B cell (primary cell): Measurements from ENCODE around the gene GPLD1. TPM values are rescaled to one million over a fixed set of nuclear protein-coding genes. Genes with fewer than 3 reads are reported as not detected.

Source experiments
- ATAC-seq: fragments of 200-7000 bp; cut with Tn5 transposase; one replicate; pipeline ENCODE4 v1.10.0; 2021; ENCODE audit warnings: low read depth, mild to moderate bottlenecking, moderate number of reproducible peaks, moderate library complexity
- CTCF ChIA-PET: fragments of 350-600 bp; sonication (Branson Sonifier 250); formaldehyde crosslinking; loops from one replicate; lab custom pipeline; 2021; ENCODE audit warnings: antibody characterized with exemption, inconsistent platforms; lab: Charles Lee
- POLR2A ChIA-PET: fragments of 350-600 bp; sonication (Branson Sonifier 250); formaldehyde crosslinking; loops from one replicate; lab custom pipeline; 2021; ENCODE audit warnings: antibody characterized with exemption; lab: Charles Lee
- DNase-seq: peaks from one replicate; pipeline ENCODE4 v3.0.0; 2013
- H2AFZ ChIP-seq: 2 replicates; pipeline ENCODE4 v1.6.1; 2012; ENCODE audit warnings: mild to moderate bottlenecking, low read depth, low read length; ENCODE audit not compliant: insufficient read depth, poor library complexity, severe bottlenecking
- H3K27ac ChIP-seq, 2 donors: 1 replicate in 1 of 2; 2 replicates in 1 of 2; pipeline ENCODE4 v1.5.1; 2012 to 2013; ENCODE audit warnings: low read length in 2 of 2, mild to moderate bottlenecking in 2 of 2, moderate library complexity in 1 of 2
- H3K27me3 ChIP-seq, 4 experiments: fragments of 200-600 bp in 1 of 4; sonication (generic) in 1 of 4; replicated peaks in 1 of 4; 1 replicate in 2 of 4; 2 replicates in 2 of 4; pipeline versions ENCODE4 v1.6.1 to v1.7.0; 2013 to 2016; ENCODE audit warnings: low read length in 3 of 4, mild to moderate bottlenecking in 2 of 4, mixed read lengths in 1 of 4, moderate library complexity in 1 of 4; ENCODE audit not compliant: insufficient read depth in 4 of 4, control insufficient read depth in 3 of 4; ENCODE audit errors: control extremely low read depth in 1 of 4
- H3K36me3 ChIP-seq, 2 experiments: replicated peaks in 1 of 2; 1 replicate in 1 of 2; 2 replicates in 1 of 2; pipeline versions ENCODE4 v1.6.1 to v1.7.1; 2013; ENCODE audit warnings: low read length in 1 of 2; ENCODE audit not compliant: insufficient read depth in 2 of 2, control insufficient read depth in 1 of 2; ENCODE audit errors: control extremely low read depth in 1 of 2, extremely low read depth in 1 of 2
- H3K4me1 ChIP-seq, 2 donors: fragments of 200-600 bp in 1 of 2; sonication (generic) in 1 of 2; 1 replicate in 1 of 2; 2 replicates in 1 of 2; pipeline versions ENCODE4 v1.5.1 to v1.6.1; 2013 to 2017; ENCODE audit warnings: low read length in 2 of 2; ENCODE audit not compliant: control insufficient read depth in 2 of 2, insufficient read depth in 2 of 2
- H3K4me2 ChIP-seq: replicated peaks from 2 replicates; pipeline ENCODE3; 2012; ENCODE audit warnings: mild to moderate bottlenecking, low read depth, low read length; ENCODE audit not compliant: poor library complexity, severe bottlenecking
- H3K4me3 ChIP-seq, 5 experiments: fragments of 200-600 bp in 1 of 5; sonication (generic) in 1 of 5; 1 replicate in 3 of 5; 2 replicates in 2 of 5; pipeline versions ENCODE4 v1.5.1 to v1.7.0; 2011 to 2016; ENCODE audit warnings: low read length in 4 of 5, mild to moderate bottlenecking in 4 of 5, low read depth in 2 of 5, control low read depth in 1 of 5, moderate library complexity in 1 of 5; ENCODE audit not compliant: insufficient read depth in 1 of 5; ENCODE audit errors: control extremely low read depth in 1 of 5, extremely low read depth in 1 of 5
- H3K79me2 ChIP-seq: fragments of 200-600 bp; sonication (generic); one replicate; pipeline ENCODE4 v1.6.0; 2016; ENCODE audit warnings: low read length; ENCODE audit not compliant: control insufficient read depth, insufficient read depth
- H3K9ac ChIP-seq: fragments of 200-600 bp; sonication (generic); 2 replicates; pipeline ENCODE4 v1.6.1; 2017; ENCODE audit warnings: mild to moderate bottlenecking, low read length, moderate library complexity
- H3K9me3 ChIP-seq, 3 donors: one replicate each; pipeline versions ENCODE4 v1.6.1 to v1.7.1; 2013; ENCODE audit warnings: low read length in 2 of 3; ENCODE audit not compliant: control insufficient read depth in 2 of 3, insufficient read depth in 1 of 3; ENCODE audit errors: control extremely low read depth in 1 of 3
- H4K20me1 ChIP-seq: 2 replicates; pipeline ENCODE4 v1.6.0; 2012; ENCODE audit warnings: mild to moderate bottlenecking, low read length; ENCODE audit not compliant: insufficient read depth, control insufficient read depth, poor library complexity, severe bottlenecking
- H3K27ac Mint-ChIP-seq: one replicate; pipeline ENCODE4 v1.8.0; 2021; ENCODE audit warnings: mixed read lengths
- H3K27me3 Mint-ChIP-seq: one replicate; pipeline ENCODE4 v1.8.0; 2021; ENCODE audit warnings: mixed read lengths
- H3K4me1 Mint-ChIP-seq: one replicate; pipeline ENCODE4 v1.8.0; 2021; ENCODE audit warnings: mixed read lengths
- H3K4me3 Mint-ChIP-seq: one replicate; pipeline ENCODE4 v1.8.0; 2021; ENCODE audit warnings: mixed read lengths
- H3K9me3 Mint-ChIP-seq: one replicate; pipeline ENCODE4 v1.8.0; 2022; ENCODE audit warnings: mixed read lengths; ENCODE audit not compliant: insufficient read depth
- CTCF ChIP-seq: fragments of 200-600 bp; IDR thresholded peaks from one replicate; pipeline ENCODE4 v1.8.0; 2022; ENCODE audit warnings: antibody characterized with exemption, mild to moderate bottlenecking
- EZH2 ChIP-seq: IDR thresholded peaks from 2 replicates; pipeline ENCODE4 v1.6.1; 2012; ENCODE audit warnings: borderline replicate concordance, low read depth, mild to moderate bottlenecking, moderate library complexity, low read length; ENCODE audit not compliant: insufficient read depth, poor library complexity, severe bottlenecking
- WGBS: methylation state at CpG from one replicate; pipeline ENCODE4 v1.1.5; 2013; ENCODE audit warnings: missing lambda C conversion rate; ENCODE audit not compliant: insufficient coverage; 5-methylcytosine and 5-hydroxymethylcytosine counted together
- intact Hi-C: fragments of 100-400 bp; cut with micrococcal nuclease; formaldehyde crosslinking; loops from one replicate; pipeline ENCODE4 v1.10.0; 2022
- polyA minus RNA-seq: library from RNA; depleted of rRNA, polyadenylated mRNA; stranded (reverse); fragments of >200 nt; gene quantifications from 2 replicates; pipeline ENCODE4 v1.2.3, GENCODE V29; 2012
- polyA plus RNA-seq: library from polyadenylated mRNA; depleted of rRNA; stranded (reverse); fragments of >200 nt; gene quantifications from 2 replicates; pipeline ENCODE4 v1.2.3, GENCODE V29; 2012
- total RNA-seq, 2 donors: library from RNA; stranded (reverse); fragments of 120-200 nt in 1 of 2; gene quantifications; 1 replicate in 1 of 2; 2 replicates in 1 of 2; pipeline versions ENCODE4 v1.2.3 to v1.2.4, GENCODE V29; 2013 to 2022

The GPLD1 gene
- 6.2 and 7.0 TPM in 2 replicates for total RNA-seq
- 2.3 TPM for total RNA-seq (2013)
- polyA plus RNA-seq, result 1.6 and 1.9 TPM in 2 replicates
- 1.9 and 2.1 TPM in 2 replicates for polyA minus RNA-seq

GRCh38 chr6:24489470-24489869 is at the start of gene GPLD1:
Gene GPLD1, minus strand, starts transcription at chr6:24489578. Its CDS starts 67 bp downstream, at chr6:24489511.
- CTCF ChIA-PET, result no interaction called here
- no peak within 1 kb of the TSS for H3K27ac Mint-ChIP-seq

More at GRCh38 chr6:24489470-24489869, at the start of gene GPLD1:
- POLR2A ChIA-PET, result no interaction called here
- H4K20me1 ChIP-seq, result no peaks in the 10 kb centered on the region
- H3K27me3 Mint-ChIP-seq, result no peaks in the 10 kb centered on the region
- no peak within 1 kb of the TSS for H3K4me2 ChIP-seq
- H3K4me3 ChIP-seq, result no peak within 1 kb of the TSS
- DNase-seq, result no peak
- no peaks in the 10 kb centered on the region for H3K9me3 ChIP-seq
- H3K27me3 ChIP-seq, result no peaks in the 10 kb centered on the region
- peaks cover 4% of the 10 kb centered on the region for H3K79me2 ChIP-seq
- H3K4me1 ChIP-seq, result peaks cover 7 to 8% of the 10 kb centered on the region in 2 donors
- H3K9me3 Mint-ChIP-seq, result no peaks in the 10 kb centered on the region
- TF ChIP-seq CTCF, result no peak
- TF ChIP-seq EZH2, result no peak
- no peak within 1 kb of the TSS for H3K4me3 Mint-ChIP-seq
- no peak for ATAC-seq
- H2AFZ ChIP-seq, result no peak within 1 kb of the TSS
- H3K9ac ChIP-seq, result no peak within 1 kb of the TSS
- no peaks in the 10 kb centered on the region for H3K36me3 ChIP-seq
- H3K27ac ChIP-seq, result no peak within 1 kb of the TSS
- peaks cover 12% of the 10 kb centered on the region for H3K4me1 Mint-ChIP-seq
- WGBS, result 100% methylated on average over 2 of the region's 6 CpGs
- intact Hi-C loops, result no loop called here
